ENCODE measurements around the gene SH2D3A. TPM values are rescaled to one million over a fixed set of nuclear protein-coding genes. Genes with fewer than 3 reads are reported as not detected.

Gene SH2D3A
- total and polyA plus RNA-seq, 2 donors (not counting 3 experiments of a cell fraction or from before 2014, with no cell fraction given), result 0.04 to 0.53 TPM

GRCh38 chr19:6712231-6712630, 55.0 kb downstream of the SH2D3A start:
- H3K79me2 ChIP-seq (ENCODE audit: control insufficient read depth, insufficient read depth, low read length), result no peaks in the 10 kb centered on the region
- peaks cover 2 to 5% of the 10 kb centered on the region in 2 experiments for H3K27me3 ChIP-seq (ENCODE audit: control insufficient read depth in 2 of 2, insufficient read depth in 2 of 2, low read length in 2 of 2)
- POLR2A ChIA-PET, result no interaction called here
- no TSS peak for BruUV-seq (replicated peaks)
- no peak overlapping the region for H3K4me2 ChIP-seq (ENCODE audit: insufficient read depth, low read length)
- intact Hi-C loops (cut with micrococcal nuclease), result no loop called here
- no peaks in the 10 kb centered on the region for H3K9me3 ChIP-seq (replicated peaks; ENCODE audit: control insufficient read depth, insufficient read depth, low read length)
- no peaks in the 10 kb centered on the region for H3K4me1 ChIP-seq (ENCODE audit: control insufficient read depth, extremely low read depth, insufficient read depth, low read length)
- H3K9ac ChIP-seq (replicated peaks; ENCODE audit: extremely low read depth, insufficient read depth, low read length), result no peak overlapping the region
- DNase-seq (ENCODE audit: low read depth, low spot score), result no peak
- TF ChIP-seq GATA2 (IDR thresholded peaks at IDR 0.05; ENCODE audit: insufficient read depth, insufficient read length, low read depth, low read length) (no peak), FOS (IDR thresholded peaks at IDR 0.05; ENCODE audit: borderline replicate concordance, insufficient read depth, low read length) (no peak), POLR2A (IDR thresholded peaks at IDR 0.05; ENCODE audit: low read depth, low read length) (no peak), JUN (IDR thresholded peaks at IDR 0.05; ENCODE audit: borderline replicate concordance, insufficient read depth, insufficient read length, low read depth) (no peak), MYC (IDR thresholded peaks at IDR 0.05; ENCODE audit: low read depth, low read length) (no peak), MAX (IDR thresholded peaks at IDR 0.05; ENCODE audit: insufficient read depth, insufficient read length) (no peak), EZH2 (IDR thresholded peaks at IDR 0.05; ENCODE audit: borderline replicate concordance, low read depth, low read length, severe bottlenecking) (no peak)
- TF ChIP-seq, protein P1, sequence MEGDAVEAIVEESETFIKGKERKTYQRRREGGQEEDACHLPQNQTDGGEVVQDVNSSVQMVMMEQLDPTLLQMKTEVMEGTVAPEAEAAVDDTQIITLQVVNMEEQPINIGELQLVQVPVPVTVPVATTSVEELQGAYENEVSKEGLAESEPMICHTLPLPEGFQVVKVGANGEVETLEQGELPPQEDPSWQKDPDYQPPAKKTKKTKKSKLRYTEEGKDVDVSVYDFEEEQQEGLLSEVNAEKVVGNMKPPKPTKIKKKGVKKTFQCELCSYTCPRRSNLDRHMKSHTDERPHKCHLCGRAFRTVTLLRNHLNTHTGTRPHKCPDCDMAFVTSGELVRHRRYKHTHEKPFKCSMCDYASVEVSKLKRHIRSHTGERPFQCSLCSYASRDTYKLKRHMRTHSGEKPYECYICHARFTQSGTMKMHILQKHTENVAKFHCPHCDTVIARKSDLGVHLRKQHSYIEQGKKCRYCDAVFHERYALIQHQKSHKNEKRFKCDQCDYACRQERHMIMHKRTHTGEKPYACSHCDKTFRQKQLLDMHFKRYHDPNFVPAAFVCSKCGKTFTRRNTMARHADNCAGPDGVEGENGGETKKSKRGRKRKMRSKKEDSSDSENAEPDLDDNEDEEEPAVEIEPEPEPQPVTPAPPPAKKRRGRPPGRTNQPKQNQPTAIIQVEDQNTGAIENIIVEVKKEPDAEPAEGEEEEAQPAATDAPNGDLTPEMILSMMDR (IDR thresholded peaks at IDR 0.05; ENCODE audit: extremely low read depth in 1 of 2, insufficient read depth in 1 of 2, low read depth in 1 of 2, low read length in 2 of 2), result no peak
- no peak overlapping the region for H3K27ac ChIP-seq (ENCODE audit: insufficient read depth, low read depth, low read length)
- no peak for FAIRE-seq
- H3K36me3 ChIP-seq (ENCODE audit: control insufficient read depth in 2 of 2, extremely low read depth in 1 of 2, insufficient read depth in 2 of 2, low read length in 2 of 2), result no peaks in the 10 kb centered on the region
- H4K20me1 ChIP-seq (replicated peaks; ENCODE audit: control insufficient read depth, extremely low read depth, insufficient read depth, low read length), result no peaks in the 10 kb centered on the region
- dilution Hi-C loops (cut with MboI; ENCODE audit: extremely low pct_ligation_motif_present, low sequenced_read_pairs), result no loop called here
- H2AFZ ChIP-seq (ENCODE audit: low read depth, low read length), result no peak overlapping the region
- H3K9me1 ChIP-seq (replicated peaks; ENCODE audit: control insufficient read depth, extremely low read depth, insufficient read depth, low read length), result no peaks in the 10 kb centered on the region
- CTCF ChIA-PET, result no interaction called here
- H3K4me3 ChIP-seq (replicated peaks in 1 of 3; ENCODE audit: insufficient read depth in 1 of 3, low read depth in 1 of 3, low read length in 3 of 3), result no peak overlapping the region
